ENCODE results near the gene RHOU.

RHOU gene

DNA sequence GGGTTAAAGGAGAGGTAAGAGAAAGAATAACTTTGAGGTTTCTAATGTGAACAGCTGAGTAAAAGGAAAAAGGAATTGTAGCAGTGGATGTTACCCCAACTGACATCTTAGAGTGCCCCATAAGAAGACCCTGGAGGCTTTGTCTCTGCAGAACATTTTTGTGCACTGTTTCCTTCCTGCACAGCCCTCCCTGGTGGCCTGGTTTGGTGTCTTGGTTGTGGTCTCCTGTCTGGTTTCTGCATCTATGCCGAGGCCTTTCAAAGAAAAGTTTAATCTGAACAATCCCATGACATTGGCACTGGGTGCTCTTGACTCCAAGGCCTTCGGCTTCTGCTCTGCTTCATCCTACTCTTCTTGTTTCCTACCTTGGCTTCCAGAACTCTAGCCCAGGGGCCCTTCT is 57.8 kb downstream of the RHOU start:
- H3K4me3 Mint-ChIP-seq: no peak overlapping the region
- DNase-seq (ENCODE audit: low spot score): peak; percentile 17
- H3K27me3 Mint-ChIP-seq (ENCODE audit: low read depth): no peaks in the 10 kb centered on the region
- H3K4me1 Mint-ChIP-seq (ENCODE audit: low read depth): peaks cover 21% of the 10 kb centered on the region
- peaks cover 7% of the 10 kb centered on the region for H3K9me3 Mint-ChIP-seq
- no peak overlapping the region for H3K27ac Mint-ChIP-seq
- H3K36me3 Mint-ChIP-seq (ENCODE audit: low read depth): peaks cover 2% of the 10 kb centered on the region

DNA sequence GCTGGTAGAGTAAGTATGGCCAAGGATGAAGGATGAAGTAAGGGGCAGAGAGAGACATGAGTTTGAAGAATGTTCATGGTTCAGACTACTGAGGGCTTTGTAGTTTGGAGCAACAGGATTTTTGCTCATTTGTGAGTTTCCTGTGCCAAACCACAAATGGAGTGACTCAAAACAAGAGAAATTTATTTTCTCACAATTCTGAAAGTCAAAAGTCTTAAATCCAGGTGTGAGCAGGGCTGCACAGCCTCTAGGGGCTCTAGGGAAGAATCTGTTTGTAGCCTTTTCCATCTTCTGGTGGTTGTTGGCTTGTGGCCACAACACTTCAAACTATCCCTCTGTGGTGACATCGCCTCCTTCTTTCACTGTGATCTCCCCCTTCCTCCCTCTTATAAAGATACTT is 58.9 kb downstream of the RHOU start:
- Mint-ChIP-seq H3K27me3 (ENCODE audit: low read depth) (no peaks in the 10 kb centered on the region), H3K36me3 (ENCODE audit: low read depth) (peaks cover 2% of the 10 kb centered on the region), H3K4me3 (no peak overlapping the region), H3K27ac (no peak overlapping the region), H3K9me3 (peaks cover 7% of the 10 kb centered on the region), H3K4me1 (ENCODE audit: low read depth) (peaks cover 24% of the 10 kb centered on the region)
- DNase-seq (ENCODE audit: low spot score): peak; percentile 57

DNA sequence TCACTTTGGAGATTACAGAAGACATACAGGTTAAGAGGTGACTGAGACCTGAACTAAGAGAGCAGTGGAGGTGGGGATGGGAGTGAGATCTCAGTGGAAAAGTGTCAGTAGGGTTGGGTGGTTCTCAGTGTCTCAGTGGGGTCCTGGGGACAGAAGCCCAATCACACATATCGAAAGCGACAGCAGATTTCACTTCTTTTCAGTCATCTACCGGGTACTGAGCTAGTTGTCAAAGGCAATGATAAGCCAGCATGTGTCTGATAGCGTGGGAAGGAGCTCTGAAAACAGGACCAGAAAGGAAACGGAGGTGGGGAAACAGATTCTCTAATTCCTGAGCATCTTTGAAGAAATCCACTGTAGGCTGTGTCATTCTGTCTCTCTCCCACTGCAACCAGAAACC is 59.5 kb downstream of the RHOU start:
- no peak overlapping the region for H3K27ac Mint-ChIP-seq
- peak; percentile 63 for DNase-seq (ENCODE audit: low spot score)
- H3K9me3 Mint-ChIP-seq: peaks cover 7% of the 10 kb centered on the region
- peaks cover 2% of the 10 kb centered on the region for H3K36me3 Mint-ChIP-seq (ENCODE audit: low read depth)
- peaks cover 25% of the 10 kb centered on the region for H3K4me1 Mint-ChIP-seq (ENCODE audit: low read depth)
- H3K4me3 Mint-ChIP-seq: no peak overlapping the region
- H3K27me3 Mint-ChIP-seq (ENCODE audit: low read depth): no peaks in the 10 kb centered on the region

DNA sequence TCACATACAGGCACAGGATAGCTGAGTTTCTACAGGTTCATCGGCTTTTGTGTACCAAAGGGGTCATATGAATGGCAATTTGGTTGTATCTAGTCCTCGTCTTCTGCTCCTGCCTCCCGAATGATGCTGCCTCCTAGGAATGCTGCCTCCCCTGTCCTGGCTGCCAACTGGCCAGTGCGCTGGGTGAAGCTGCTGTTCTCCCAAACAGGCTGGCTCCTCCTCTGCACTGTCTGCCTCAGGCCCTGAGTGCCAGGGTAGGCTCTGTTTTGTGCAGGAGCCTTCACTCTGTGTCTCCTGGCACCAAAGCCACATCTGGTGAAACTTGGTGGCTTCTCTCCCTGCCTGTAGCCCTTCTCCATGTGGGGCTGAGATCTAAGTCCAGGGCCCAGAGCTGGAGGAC is 60.3 kb downstream of the RHOU start:
- H3K27ac Mint-ChIP-seq: peak overlapping the region; percentile 1
- H3K4me1 Mint-ChIP-seq (ENCODE audit: low read depth): peaks cover 28% of the 10 kb centered on the region
- H3K4me3 Mint-ChIP-seq: peak overlapping the region; percentile 25
- H3K9me3 Mint-ChIP-seq: peaks cover 10% of the 10 kb centered on the region
- no peaks in the 10 kb centered on the region for H3K27me3 Mint-ChIP-seq (ENCODE audit: low read depth)
- DNase-seq (ENCODE audit: low spot score): no peak
- peaks cover 2% of the 10 kb centered on the region for H3K36me3 Mint-ChIP-seq (ENCODE audit: low read depth)
